Measurements from ENCODE around the gene SDE2. TPM values are rescaled to one million over a fixed set of nuclear protein-coding genes. Genes with fewer than 3 reads are reported as not detected.
A peak's percentile ranks its signal among the peaks of the same experiment; 100 is the strongest.

The SDE2 gene
- total RNA-seq, 1 donor: 19.9 TPM

GRCh38 chr1:225996946-225997545, 2.1 kb downstream of the SDE2 start:
- H2AFZ ChIP-seq (ENCODE audit: low read length): no peak overlapping the region
- no peaks in the 10 kb centered on the region for H3K27me3 ChIP-seq (ENCODE audit: insufficient read depth, low read length)
- H3K4me1 ChIP-seq (ENCODE audit: insufficient read depth, low read length): peaks cover 25% of the 10 kb centered on the region
- H3K79me2 ChIP-seq (ENCODE audit: insufficient read depth, low read length): peaks cover 57% of the 10 kb centered on the region
- no peak overlapping the region for H3K4me3 ChIP-seq (ENCODE audit: insufficient read depth, low read length)
- H3K27ac ChIP-seq (ENCODE audit: low read depth, low read length): peak overlapping the region; percentile 33
- peaks cover 34% of the 10 kb centered on the region for H3K36me3 ChIP-seq (ENCODE audit: insufficient read depth, low read length)
- TF ChIP-seq CTCF (IDR thresholded peaks at IDR 0.05; ENCODE audit: extremely low read depth, low read depth, low read length): no peak
- peaks cover 22% of the 10 kb centered on the region for H4K20me1 ChIP-seq (ENCODE audit: insufficient read depth, low read length)
- DNase-seq (ENCODE audit: insufficient read length, low spot score, missing footprints): no peak
- H3K9me3 ChIP-seq (ENCODE audit: low read depth, low read length): no peaks in the 10 kb centered on the region
- H3K4me2 ChIP-seq (ENCODE audit: insufficient read depth, low read length): peak overlapping the region; percentile 95

- peak; percentile 10 for DNase-seq (ENCODE audit: insufficient read length, low spot score, missing footprints)
- H3K9me3 ChIP-seq (ENCODE audit: low read depth, low read length): no peaks in the 10 kb centered on the region
- no peaks in the 10 kb centered on the region for H3K27me3 ChIP-seq (ENCODE audit: insufficient read depth, low read length)
- no peak overlapping the region for H3K4me3 ChIP-seq (ENCODE audit: insufficient read depth, low read length)
- peak overlapping the region; percentile 95 for H3K4me2 ChIP-seq (ENCODE audit: insufficient read depth, low read length)
- H3K79me2 ChIP-seq (ENCODE audit: insufficient read depth, low read length): peaks cover 57% of the 10 kb centered on the region
- peak overlapping the region; percentile 33 for H3K27ac ChIP-seq (ENCODE audit: low read depth, low read length)
- peaks cover 22% of the 10 kb centered on the region for H4K20me1 ChIP-seq (ENCODE audit: insufficient read depth, low read length)
- H2AFZ ChIP-seq (ENCODE audit: low read length): no peak overlapping the region
- TF ChIP-seq CTCF (IDR thresholded peaks at IDR 0.05; ENCODE audit: extremely low read depth, low read depth, low read length): no peak
- H3K36me3 ChIP-seq (ENCODE audit: insufficient read depth, low read length): peaks cover 42% of the 10 kb centered on the region
- H3K4me1 ChIP-seq (ENCODE audit: insufficient read depth, low read length): peaks cover 25% of the 10 kb centered on the region
Observed at GRCh38 chr1:225995919-225996864, 3.0 kb downstream of the SDE2 start.

GRCh38 chr1:225990705-225991464, 8.3 kb downstream of the SDE2 start:
- Histone ChIP-seq H3K4me2 (ENCODE audit: insufficient read depth, low read length) (no peak overlapping the region), H3K27ac (ENCODE audit: low read depth, low read length) (no peak overlapping the region), H3K4me1 (ENCODE audit: insufficient read depth, low read length) (no peaks in the 10 kb centered on the region), H2AFZ (ENCODE audit: low read length) (no peak overlapping the region), H3K27me3 (ENCODE audit: insufficient read depth, low read length) (no peaks in the 10 kb centered on the region), H3K4me3 (ENCODE audit: insufficient read depth, low read length) (no peak overlapping the region), H4K20me1 (ENCODE audit: insufficient read depth, low read length) (peaks cover 21% of the 10 kb centered on the region), H3K9me3 (ENCODE audit: low read depth, low read length) (no peaks in the 10 kb centered on the region), H3K36me3 (ENCODE audit: insufficient read depth, low read length) (peaks cover 75% of the 10 kb centered on the region), H3K79me2 (ENCODE audit: insufficient read depth, low read length) (peaks cover 38% of the 10 kb centered on the region)
- DNase-seq (ENCODE audit: insufficient read length, low spot score, missing footprints): no peak
- TF ChIP-seq CTCF (IDR thresholded peaks at IDR 0.05; ENCODE audit: extremely low read depth, low read depth, low read length): no peak
